Fibroblast of lung (primary cell): Measurements from ENCODE around the gene SLC24A3. TPM values are rescaled to one million over a fixed set of nuclear protein-coding genes. Genes with fewer than 3 reads are reported as not detected.

Experiments used
- DNase-seq, 2 donors: peaks; one replicate each; pipeline versions ENCODE4 v3.0.0 to v3.0.0-alpha.2; 2010; ENCODE audit warnings: low read depth in 2 of 2
- H2AFZ ChIP-seq: 2 replicates; pipeline ENCODE4 v1.5.1; 2012; ENCODE audit warnings: low read length, control low read depth, inconsistent platforms
- H3K27ac ChIP-seq: 2 replicates; pipeline ENCODE4 v1.5.1; 2011; ENCODE audit warnings: low read length, control low read depth; ENCODE audit not compliant: insufficient read depth
- H3K27me3 ChIP-seq: 2 replicates; pipeline ENCODE4 v1.5.1; 2011; ENCODE audit warnings: mild to moderate bottlenecking, low read length; ENCODE audit not compliant: control insufficient read depth, insufficient read depth
- H3K36me3 ChIP-seq: 2 replicates; pipeline ENCODE4 v1.5.1; 2011; ENCODE audit warnings: low read length; ENCODE audit not compliant: control insufficient read depth, insufficient read depth
- H3K4me1 ChIP-seq: 2 replicates; pipeline ENCODE4 v1.5.1; 2011; ENCODE audit warnings: low read length; ENCODE audit not compliant: control insufficient read depth, insufficient read depth; ENCODE audit errors: extremely low read depth
- H3K4me2 ChIP-seq: 2 replicates; pipeline ENCODE4 v1.5.1; 2011; ENCODE audit warnings: low read length, control low read depth; ENCODE audit not compliant: insufficient read depth; ENCODE audit errors: extremely low read depth
- H3K4me3 ChIP-seq, 4 experiments: fragments of 200-600 bp in 1 of 4; sonication (generic) in 1 of 4; replicated peaks in 1 of 4; 2 replicates each; pipeline ENCODE4 v1.5.1; 2011 to 2016; ENCODE audit warnings: low read length in 4 of 4, low read depth in 3 of 4, mild to moderate bottlenecking in 3 of 4, control low read depth in 2 of 4, inconsistent platforms in 1 of 4, mixed read lengths in 1 of 4; ENCODE audit not compliant: insufficient read depth in 1 of 4; ENCODE audit errors: control extremely low read depth in 1 of 4
- H3K79me2 ChIP-seq: 2 replicates; pipeline ENCODE4 v1.5.1; 2012; ENCODE audit warnings: mild to moderate bottlenecking, low read length, inconsistent platforms; ENCODE audit not compliant: control insufficient read depth, insufficient read depth
- H3K9ac ChIP-seq: 2 replicates; pipeline ENCODE4 v1.5.1; 2011; ENCODE audit warnings: mild to moderate bottlenecking, low read length, control low read depth; ENCODE audit not compliant: insufficient read depth
- H3K9me3 ChIP-seq: 2 replicates; pipeline ENCODE4 v1.5.1; 2012; ENCODE audit warnings: low read depth, low read length; ENCODE audit not compliant: control insufficient read depth, insufficient read depth
- H4K20me1 ChIP-seq: 2 replicates; pipeline ENCODE4 v1.5.1; 2011; ENCODE audit warnings: low read length; ENCODE audit not compliant: control insufficient read depth, insufficient read depth; ENCODE audit errors: extremely low read depth
- EZH2 ChIP-seq: IDR thresholded peaks from 2 replicates; pipeline ENCODE4 v1.5.1; 2012; ENCODE audit warnings: low read length, control low read depth, mild to moderate bottlenecking; ENCODE audit errors: missing control alignments
- polyA plus RNA-seq, 2 donors: library from polyadenylated mRNA; depleted of rRNA in 1 of 2; stranded (reverse) in 1 of 2; unstranded in 1 of 2; fragments of >200 nt; gene quantifications; 2 replicates each; pipeline ENCODE4 v1.2.1, GENCODE V29; 2011 to 2012; ENCODE audit warnings: missing spikeins in 1 of 2
- total RNA-seq: library from RNA; depleted of rRNA; stranded (reverse); fragments of >200 nt; gene quantifications from 2 replicates; pipeline ENCODE4 v1.2.1, GENCODE V29; 2014
- TF ChIP-seq, protein P1 (sequence below), 2 donors: IDR thresholded peaks in 1 of 2; conservative IDR thresholded peaks in 1 of 2; 1 replicate in 1 of 2; 2 replicates in 1 of 2; pipeline ENCODE4 v1.5.1; 2011 to 2012; ENCODE audit warnings: low read length in 2 of 2, control low read depth in 1 of 2, inconsistent platforms in 1 of 2, low read depth in 1 of 2, mild to moderate bottlenecking in 1 of 2

The SLC24A3 gene
- total and polyA plus RNA-seq, 2 donors (not counting 1 experiment from before 2014, with no cell fraction given): 0.03 to 1.8 TPM

DNA sequence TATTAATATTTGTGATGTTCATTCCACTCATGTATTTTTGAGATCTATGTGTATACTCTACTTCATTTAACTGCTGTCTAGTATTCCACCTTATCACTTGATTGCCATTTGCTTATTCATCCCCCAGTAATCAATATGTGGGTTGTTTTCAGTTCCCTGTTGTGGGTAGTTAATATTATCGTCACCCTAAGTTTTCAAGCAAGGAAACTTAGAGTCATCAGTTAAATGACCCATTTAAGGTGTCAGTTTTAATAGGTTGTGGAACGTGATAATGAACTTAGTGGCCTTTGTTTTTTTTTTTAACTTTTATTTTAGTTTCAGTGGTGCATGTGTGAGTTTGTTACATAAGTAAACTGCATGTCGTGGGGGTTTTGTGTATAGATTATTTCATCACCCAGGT is 90.3 kb downstream of the SLC24A3 start:
- Histone ChIP-seq H3K4me2 (no peak overlapping the region), H3K27ac (no peak overlapping the region), H3K79me2 (no peaks in the 10 kb centered on the region), H3K36me3 (no peaks in the 10 kb centered on the region), H3K4me1 (no peaks in the 10 kb centered on the region), H3K4me3 (no peak overlapping the region), H2AFZ (no peak overlapping the region), H3K9me3 (no peaks in the 10 kb centered on the region), H4K20me1 (no peaks in the 10 kb centered on the region), H3K27me3 (no peaks in the 10 kb centered on the region), H3K9ac (no peak overlapping the region)
- TF ChIP-seq EZH2: no peak
- TF ChIP-seq, protein P1, sequence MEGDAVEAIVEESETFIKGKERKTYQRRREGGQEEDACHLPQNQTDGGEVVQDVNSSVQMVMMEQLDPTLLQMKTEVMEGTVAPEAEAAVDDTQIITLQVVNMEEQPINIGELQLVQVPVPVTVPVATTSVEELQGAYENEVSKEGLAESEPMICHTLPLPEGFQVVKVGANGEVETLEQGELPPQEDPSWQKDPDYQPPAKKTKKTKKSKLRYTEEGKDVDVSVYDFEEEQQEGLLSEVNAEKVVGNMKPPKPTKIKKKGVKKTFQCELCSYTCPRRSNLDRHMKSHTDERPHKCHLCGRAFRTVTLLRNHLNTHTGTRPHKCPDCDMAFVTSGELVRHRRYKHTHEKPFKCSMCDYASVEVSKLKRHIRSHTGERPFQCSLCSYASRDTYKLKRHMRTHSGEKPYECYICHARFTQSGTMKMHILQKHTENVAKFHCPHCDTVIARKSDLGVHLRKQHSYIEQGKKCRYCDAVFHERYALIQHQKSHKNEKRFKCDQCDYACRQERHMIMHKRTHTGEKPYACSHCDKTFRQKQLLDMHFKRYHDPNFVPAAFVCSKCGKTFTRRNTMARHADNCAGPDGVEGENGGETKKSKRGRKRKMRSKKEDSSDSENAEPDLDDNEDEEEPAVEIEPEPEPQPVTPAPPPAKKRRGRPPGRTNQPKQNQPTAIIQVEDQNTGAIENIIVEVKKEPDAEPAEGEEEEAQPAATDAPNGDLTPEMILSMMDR (conservative IDR thresholded peaks at IDR 0.05 in 1 of 2, IDR thresholded peaks at IDR 0.05 in 1 of 2; ENCODE audit: low read depth in 1 of 2, low read length in 2 of 2): no peak
- no peak for DNase-seq

DNA sequence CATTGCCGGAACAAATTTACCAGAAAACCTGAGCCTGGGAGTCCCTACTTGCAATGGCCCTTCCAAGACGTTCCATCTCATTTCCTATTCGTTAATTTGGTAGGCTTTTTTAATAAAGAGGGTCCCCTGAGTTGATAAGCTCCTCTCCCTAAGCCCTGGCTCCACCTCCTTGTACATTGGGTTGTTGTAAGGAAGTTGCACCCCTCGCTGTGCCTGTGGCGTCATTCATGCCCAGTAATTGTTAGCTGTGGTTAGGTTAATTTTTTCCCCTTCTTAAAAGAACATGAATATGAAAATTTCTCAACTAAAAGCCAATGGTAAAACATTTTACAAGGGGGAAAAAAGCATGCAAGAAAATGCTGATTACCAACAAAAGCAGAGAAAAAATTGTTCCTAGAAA is 91.9 kb downstream of the SLC24A3 start:
- no peak overlapping the region for H3K9ac ChIP-seq
- no peak for DNase-seq
- H3K4me1 ChIP-seq: no peaks in the 10 kb centered on the region
- H3K27ac ChIP-seq: no peak overlapping the region
- no peaks in the 10 kb centered on the region for H4K20me1 ChIP-seq
- no peak overlapping the region for H2AFZ ChIP-seq
- TF ChIP-seq, protein P1 (conservative IDR thresholded peaks at IDR 0.05 in 1 of 2, IDR thresholded peaks at IDR 0.05 in 1 of 2; ENCODE audit: low read depth in 1 of 2, low read length in 2 of 2): no peak
- TF ChIP-seq EZH2: no peak
- no peaks in the 10 kb centered on the region for H3K36me3 ChIP-seq
- H3K9me3 ChIP-seq: no peaks in the 10 kb centered on the region
- H3K27me3 ChIP-seq: no peaks in the 10 kb centered on the region
- no peaks in the 10 kb centered on the region for H3K79me2 ChIP-seq
- H3K4me3 ChIP-seq: no peak overlapping the region
- no peak overlapping the region for H3K4me2 ChIP-seq

DNA sequence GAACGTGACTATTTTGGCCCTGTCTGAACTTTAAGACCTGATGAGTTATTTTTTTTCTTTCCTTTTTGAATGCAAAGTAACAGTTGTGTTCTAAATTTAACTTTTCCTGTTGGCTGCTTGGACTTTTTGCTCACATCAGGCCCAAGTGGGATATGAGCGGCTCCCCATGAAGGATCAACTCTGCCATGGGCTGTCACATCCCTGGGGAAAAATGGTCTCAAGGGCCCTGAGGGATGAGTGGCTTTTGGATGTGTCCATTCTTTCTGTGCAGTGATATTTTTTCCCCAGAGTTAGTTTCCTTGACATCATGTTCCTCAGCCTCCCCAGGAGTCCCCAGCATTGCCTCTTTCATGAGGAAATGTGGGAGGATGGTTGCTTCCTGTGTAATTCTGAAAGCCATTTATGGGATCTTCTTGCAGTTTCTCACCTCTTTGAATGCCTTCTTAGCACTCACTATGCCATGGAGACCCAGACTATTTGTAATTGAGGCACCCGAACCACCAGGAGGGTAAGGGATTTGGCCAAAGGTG is 92.5 kb downstream of the SLC24A3 start:
- H3K9me3 ChIP-seq: no peaks in the 10 kb centered on the region

More for the DNA sequence above, 92.5 kb downstream of the SLC24A3 start:
- no peak overlapping the region for H3K27ac ChIP-seq
- no peaks in the 10 kb centered on the region for H3K36me3 ChIP-seq
- no peak overlapping the region for H3K4me3 ChIP-seq
- no peaks in the 10 kb centered on the region for H3K79me2 ChIP-seq
- no peak for DNase-seq
- no peaks in the 10 kb centered on the region for H3K4me1 ChIP-seq
- H2AFZ ChIP-seq: no peak overlapping the region
- H3K27me3 ChIP-seq: no peaks in the 10 kb centered on the region
- H3K4me2 ChIP-seq: no peak overlapping the region
- H3K9ac ChIP-seq: no peak overlapping the region
- TF ChIP-seq, protein P1 (conservative IDR thresholded peaks at IDR 0.05 in 1 of 2, IDR thresholded peaks at IDR 0.05 in 1 of 2; ENCODE audit: low read depth in 1 of 2, low read length in 2 of 2): no peak
- TF ChIP-seq EZH2: no peak
- no peaks in the 10 kb centered on the region for H4K20me1 ChIP-seq
